Measurements from ENCODE around the gene CBFA2T3. TPM values are rescaled to one million over a fixed set of nuclear protein-coding genes. Genes with fewer than 3 reads are reported as not detected.

CBFA2T3 gene
- polyA plus RNA-seq, 4 donors, result 1.8 to 3.6 (median 3.5) TPM

GRCh38 chr16:88833086-88833485, 143.9 kb downstream of the CBFA2T3 start:
- no peak for DNase-seq (ENCODE audit: low read depth in 4 of 4, low spot score in 2 of 4)

GRCh38 chr16:88831838-88832237, 145.2 kb downstream of the CBFA2T3 start:
- no peak for DNase-seq (ENCODE audit: low read depth in 4 of 4, low spot score in 2 of 4)

GRCh38 chr16:88830783-88831182, 146.2 kb downstream of the CBFA2T3 start:
- no peak for DNase-seq (ENCODE audit: low read depth in 4 of 4, low spot score in 2 of 4)

- DNase-seq (ENCODE audit: low read depth in 4 of 4, low spot score in 2 of 4), result peak in 2 of 4 donors; percentile 58 to 63
Observed at GRCh38 chr16:88830258-88830657, 146.7 kb downstream of the CBFA2T3 start.

- no peak for DNase-seq (ENCODE audit: low read depth in 4 of 4, low spot score in 2 of 4)
Observed at GRCh38 chr16:88828711-88829110, 148.3 kb downstream of the CBFA2T3 start.

- DNase-seq (ENCODE audit: low read depth in 4 of 4, low spot score in 2 of 4), result no peak
Observed at GRCh38 chr16:88827727-88828126, 149.3 kb downstream of the CBFA2T3 start.

GRCh38 chr16:88826070-88826840, 150.8 kb downstream of the CBFA2T3 start:
- no peak for DNase-seq (ENCODE audit: low read depth in 4 of 4, low spot score in 2 of 4)

GRCh38 chr16:88825146-88825545, 151.9 kb downstream of the CBFA2T3 start:
- DNase-seq (ENCODE audit: low read depth in 4 of 4, low spot score in 2 of 4), result no peak

Other genes starting within 250 kb of the CBFA2T3 start
- 10 to 100 TPM; 23.9 to 55.2 (median 44.8) TPM for gene PIEZO1, start 192.0 kb downstream of the CBFA2T3 start, polyA plus RNA-seq (ENCODE audit: insufficient read length in 4 of 4)
- 10 to 100 TPM in 3 of 4 donors, 1 to 10 TPM in 1; 9.5 to 26.8 (median 18.8) TPM for gene CDT1, start 173.4 kb downstream of the CBFA2T3 start, polyA plus RNA-seq (ENCODE audit: insufficient read length in 4 of 4)
- 100 to 1,000 TPM in 2 of 4 donors, 10 to 100 TPM in 2; 74.9 to 122 (median 104) TPM for gene APRT, start 165.3 kb downstream of the CBFA2T3 start, polyA plus RNA-seq (ENCODE audit: insufficient read length in 4 of 4)
- gene GALNS, start 120.3 kb downstream of the CBFA2T3 start, polyA plus RNA-seq (ENCODE audit: insufficient read length in 4 of 4), result 10 to 100 TPM; 18.5 to 28.2 (median 25.7) TPM
- 10 to 100 TPM; 76.5 to 85.0 (median 80.5) TPM for gene TRAPPC2L, start 120.1 kb downstream of the CBFA2T3 start, polyA plus RNA-seq (ENCODE audit: insufficient read length in 4 of 4)
- gene PABPN1L, start 110.5 kb downstream of the CBFA2T3 start, polyA plus RNA-seq (ENCODE audit: insufficient read length in 4 of 4), result under 1 TPM in 1 of 4 donors, not detected in 3; 0.11 TPM
- 10 to 100 TPM; 27.6 to 37.9 (median 33.5) TPM for gene ACSF3, start 116.6 kb upstream of the CBFA2T3 start, polyA plus RNA-seq (ENCODE audit: insufficient read length in 4 of 4)
- gene CDH15, start 194.5 kb upstream of the CBFA2T3 start, polyA plus RNA-seq (ENCODE audit: insufficient read length in 4 of 4), result 1 to 10 TPM; 1.7 to 3.8 (median 2.7) TPM
- gene SLC22A31, start 223.3 kb upstream of the CBFA2T3 start, polyA plus RNA-seq (ENCODE audit: insufficient read length in 4 of 4), result 1 to 10 TPM in 1 of 4 donors, under 1 TPM in 3; 0.21 to 1.2 (median 0.60) TPM
- 1 to 10 TPM; 4.6 to 6.3 (median 6.1) TPM for gene ZNF778, start 240.5 kb upstream of the CBFA2T3 start, polyA plus RNA-seq (ENCODE audit: insufficient read length in 4 of 4)

Data from left renal cortex interstitium (tissue), 4 donors.